ENCODE results near the gene BRSK2.

Gene BRSK2

DNA sequence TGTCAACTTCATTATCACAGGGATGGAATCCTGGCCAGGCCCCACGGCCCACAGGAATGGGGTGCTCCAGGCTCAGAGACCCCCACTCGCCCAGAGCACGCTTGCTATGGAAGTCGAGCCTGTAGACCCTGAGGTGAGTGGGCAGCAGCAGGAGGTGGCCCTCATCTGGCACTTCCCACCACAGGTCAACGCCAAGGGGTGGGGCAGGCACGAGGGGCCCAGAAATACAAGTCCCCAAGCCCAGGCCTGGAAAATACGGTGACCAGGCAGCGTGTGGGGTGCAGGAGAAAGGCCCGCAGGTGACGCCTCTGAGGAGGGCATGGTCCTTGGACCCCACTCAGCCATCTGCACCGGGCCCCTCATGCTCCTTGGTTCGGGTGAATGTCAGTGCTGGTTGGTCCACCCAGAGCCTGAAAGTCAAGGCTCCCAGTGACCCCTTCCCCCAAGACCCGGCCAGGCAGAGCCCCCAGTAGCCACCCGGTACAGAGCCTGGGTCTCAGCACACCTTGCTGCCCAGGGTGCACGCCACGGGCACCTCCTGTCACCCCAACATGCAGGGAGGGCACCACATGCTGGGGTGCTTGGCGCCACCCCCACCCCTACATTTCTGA is 94.4 kb downstream of the BRSK2 start:
- DNase-seq: no peak

GRCh38 chr11:1484695-1485503 is 95.2 kb downstream of the BRSK2 start:
- DNase-seq: no peak

DNA sequence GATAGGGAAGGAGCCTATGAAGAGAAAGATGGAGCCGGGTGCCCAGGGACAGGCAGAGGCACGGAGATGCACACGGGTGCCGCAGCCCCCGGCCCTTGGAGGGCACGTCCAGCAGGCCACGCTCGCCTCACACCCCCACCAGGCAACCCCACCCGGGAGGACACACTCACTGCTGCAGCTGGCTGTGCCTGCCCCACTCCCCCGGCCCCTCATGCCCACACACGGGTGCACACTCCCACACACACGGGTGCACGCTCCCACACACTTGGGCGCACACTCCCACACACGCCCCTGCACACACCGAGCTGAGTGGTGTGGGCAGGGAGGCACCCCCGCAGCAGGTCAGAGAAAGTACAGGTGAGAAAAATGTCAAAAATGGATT is 95.8 kb downstream of the BRSK2 start:
- DNase-seq: no peak

DNA sequence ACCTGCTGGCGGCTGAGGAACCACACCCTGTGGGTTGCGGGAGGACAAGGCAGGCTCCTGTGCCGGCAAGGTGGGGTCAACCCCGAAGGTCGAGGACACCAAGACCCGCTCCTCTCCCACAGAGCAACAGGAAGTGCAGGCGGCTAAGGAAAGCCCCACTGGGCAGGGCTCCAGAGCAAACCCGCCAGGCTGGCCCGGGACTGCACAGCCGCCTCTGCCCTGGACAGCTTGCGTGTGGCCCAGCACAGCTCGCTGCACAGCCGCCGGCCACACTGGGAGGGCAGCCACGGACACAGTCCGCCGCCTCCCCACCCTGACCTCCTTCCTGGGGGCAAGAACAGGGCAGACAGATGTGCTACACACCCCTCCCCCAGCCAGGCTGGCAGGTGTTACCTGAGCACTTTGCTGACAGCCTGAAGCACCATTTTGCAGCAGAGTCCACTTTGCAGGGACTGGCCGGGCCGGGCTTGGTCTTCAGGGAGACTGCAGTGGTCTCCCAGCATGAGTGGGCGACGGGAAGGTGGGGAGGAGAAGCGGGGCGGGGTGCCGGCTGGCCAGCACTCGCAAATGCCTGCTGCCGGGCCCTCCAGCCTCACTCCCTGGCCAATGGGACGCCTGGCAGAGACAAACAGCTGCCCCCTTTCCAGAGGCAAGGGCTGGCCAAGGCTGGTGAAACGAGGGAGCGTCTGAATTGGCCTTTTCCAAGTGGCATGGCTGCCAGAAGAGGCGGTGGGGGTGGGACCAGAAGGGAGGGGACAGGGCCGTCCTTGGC is 96.5 kb downstream of the BRSK2 start, which contains the start of gene MOB2:
Gene MOB2 (minus strand): TSS at position 726 of the 772 bp plus-strand sequence. CDS start 223 bp downstream, at position 503.
- DNase-seq: no peak

DNA sequence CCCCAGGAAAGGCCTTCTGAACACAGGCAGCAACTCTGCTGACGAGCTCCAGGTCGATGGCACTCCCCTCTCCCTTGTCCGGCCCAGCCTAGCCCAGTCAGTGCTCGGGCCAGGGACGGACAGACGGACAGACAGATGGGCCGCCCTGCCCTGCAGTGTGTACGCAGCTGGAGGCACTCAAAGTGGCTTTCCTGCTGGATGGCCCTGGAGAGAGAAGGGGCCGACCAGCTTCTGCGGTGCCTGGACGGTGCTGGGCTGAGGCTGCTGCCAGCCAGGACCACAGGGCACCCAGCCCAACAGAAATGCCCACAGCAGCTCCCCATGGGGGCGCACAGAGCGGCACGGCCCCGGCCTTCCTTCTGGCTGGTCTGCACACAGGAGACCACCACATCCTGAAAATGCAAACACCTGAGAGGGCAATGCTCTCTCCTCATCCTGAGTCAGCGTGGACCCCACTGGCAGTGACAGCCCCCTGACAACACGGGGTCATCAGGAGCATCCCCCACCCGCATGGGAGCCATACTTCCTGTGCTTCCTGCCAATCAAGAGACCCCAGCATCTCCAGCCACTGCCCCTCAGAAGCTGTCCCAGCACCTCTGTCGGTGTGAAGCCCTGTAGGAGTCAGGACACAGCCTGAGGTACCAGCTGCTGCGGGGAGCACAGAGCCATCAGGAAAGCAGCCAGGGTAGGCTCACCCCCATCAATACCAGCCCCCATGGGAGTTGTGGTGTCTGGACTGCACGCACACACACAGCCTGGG is 97.5 kb downstream of the BRSK2 start:
- DNase-seq: no peak

GRCh38 chr11:1487851-1488574 is 98.3 kb downstream of the BRSK2 start:
- DNase-seq: no peak

GRCh38 chr11:1488575-1489180 is 98.9 kb downstream of the BRSK2 start:
- DNase-seq: no peak

DNA sequence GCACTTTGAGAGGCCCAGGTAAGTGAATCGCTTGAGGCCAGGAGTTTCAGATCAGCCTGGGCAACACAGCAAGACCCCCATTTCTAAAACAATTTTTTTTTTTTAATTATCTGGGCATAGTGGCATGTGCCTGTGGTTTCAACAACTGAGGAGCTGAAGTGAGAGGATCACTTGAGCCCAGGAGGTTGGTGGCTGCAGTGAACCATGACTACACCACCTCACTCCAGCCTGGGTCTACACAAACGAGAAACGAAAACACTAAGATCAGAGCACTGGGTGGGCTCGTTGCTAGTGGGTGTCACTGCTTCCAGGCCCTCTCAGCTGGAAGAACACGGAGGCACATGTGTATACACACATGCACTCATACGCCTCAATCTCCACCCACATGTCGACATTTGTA is 100.9 kb downstream of the BRSK2 start:
- DNase-seq: no peak

GRCh38 chr11:1491379-1491778 is 101.6 kb downstream of the BRSK2 start:
- DNase-seq: no peak

DNA sequence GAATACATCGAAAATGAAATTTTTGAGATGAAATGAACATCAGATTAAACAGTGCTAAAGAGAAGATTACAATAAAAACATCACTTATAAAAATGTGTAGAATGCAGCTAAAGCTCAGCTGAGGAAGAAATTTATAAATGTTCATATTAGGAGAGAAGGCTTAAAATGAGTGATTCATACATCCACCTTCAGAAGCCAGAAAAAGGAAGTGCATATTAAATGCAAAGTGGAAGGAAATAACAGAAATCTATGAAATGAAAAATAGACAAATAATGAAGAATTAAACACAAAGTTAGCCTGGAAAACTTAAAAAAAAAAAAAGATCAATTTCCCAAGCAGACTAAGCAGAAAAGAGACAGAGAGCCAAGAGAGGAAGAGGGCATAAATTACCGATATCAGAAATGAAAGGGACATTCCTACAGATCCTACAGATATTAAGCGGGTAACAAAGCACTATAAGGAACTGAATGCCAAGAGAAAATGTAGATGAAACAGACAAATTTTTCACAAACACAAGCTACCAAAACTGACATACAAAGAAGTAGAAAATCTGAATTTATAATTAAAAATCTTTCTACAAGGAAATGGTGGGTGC is 104.0 kb downstream of the BRSK2 start:
- no peak for DNase-seq

- DNase-seq: no peak
These were observed 104.9 kb downstream of the BRSK2 start for GRCh38 chr11:1494650-1495049.

GRCh38 chr11:1496091-1496760 is 106.5 kb downstream of the BRSK2 start:
- DNase-seq: no peak

DNA sequence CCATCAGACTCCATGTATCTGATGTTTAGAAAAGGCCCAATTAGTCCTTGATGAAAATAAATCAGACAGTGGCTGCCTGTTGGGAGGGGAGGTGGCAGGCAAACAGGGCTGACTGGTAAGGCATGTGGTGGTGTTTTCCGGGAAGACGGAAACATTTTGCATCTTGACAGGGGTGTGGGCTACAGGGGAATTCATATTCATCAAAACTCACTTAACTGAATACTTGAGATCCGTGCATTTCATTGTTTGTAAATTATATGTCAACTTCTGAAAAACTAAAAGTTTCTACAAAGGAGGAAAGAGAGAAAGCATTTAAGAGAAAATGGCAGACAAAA is 107.0 kb downstream of the BRSK2 start:
- DNase-seq: no peak

GRCh38 chr11:1497600-1497999 is 107.9 kb downstream of the BRSK2 start:
- DNase-seq: no peak

- no peak for DNase-seq
These were observed 108.5 kb downstream of the BRSK2 start for GRCh38 chr11:1498262-1498661.

GRCh38 chr11:1499261-1499890 is 109.6 kb downstream of the BRSK2 start:
- no peak for DNase-seq

- no peak for DNase-seq
These were observed 110.2 kb downstream of the BRSK2 start for GRCh38 chr11:1499899-1500298.

- no peak for DNase-seq
These were observed 111.0 kb downstream of the BRSK2 start for GRCh38 chr11:1500466-1501420.
